RWPE2 (cell line): Measurements from ENCODE around the gene SNX11.

Experiments used
- ATAC-seq: fragments of 200-7000 bp; cut with Tn5 transposase; 3 replicates; pipeline ENCODE4 v1.9.1; 2021; ENCODE audit warnings: low read depth
- DNase-seq: peaks from one replicate; pipeline ENCODE4 v3.0.0-alpha.2; 2020; ENCODE audit warnings: low spot score
- H3K27ac ChIP-seq: fragments of 450-650 bp; 2 replicates; pipeline ENCODE4 v1.5.1; 2017; ENCODE audit warnings: mild to moderate bottlenecking; ENCODE audit not compliant: poor library complexity, severe bottlenecking
- H3K27me3 ChIP-seq: fragments of 250-450 bp; sonication (Bioruptor Pico); 2 replicates; pipeline ENCODE4 v1.5.1; 2021; ENCODE audit warnings: mild to moderate bottlenecking, moderate library complexity; ENCODE audit not compliant: insufficient read depth, poor library complexity, severe bottlenecking
- H3K36me3 ChIP-seq: fragments of 250-450 bp; sonication (Bioruptor Pico); 2 replicates; pipeline ENCODE4 v1.5.1; 2020; ENCODE audit warnings: low read depth, mild to moderate bottlenecking, moderate library complexity
- H3K4me1 ChIP-seq: fragments of 250-450 bp; sonication (Bioruptor Pico); 2 replicates; pipeline ENCODE4 v1.5.1; 2021; ENCODE audit warnings: mild to moderate bottlenecking, moderate library complexity; ENCODE audit not compliant: insufficient read depth, poor library complexity, severe bottlenecking
- H3K4me3 ChIP-seq: fragments of 250-450 bp; sonication (Bioruptor Pico); 2 replicates; pipeline ENCODE4 v1.5.1; 2021; ENCODE audit warnings: mild to moderate bottlenecking, moderate library complexity; ENCODE audit not compliant: severe bottlenecking
- H3K9me3 ChIP-seq: fragments of 250-450 bp; sonication (Bioruptor Pico); 2 replicates; pipeline ENCODE4 v1.5.1; 2021; ENCODE audit warnings: mild to moderate bottlenecking, moderate library complexity; ENCODE audit not compliant: severe bottlenecking
- TF ChIP-seq, protein P1 (sequence below): fragments of 450-650 bp; IDR thresholded peaks from one replicate; pipeline ENCODE4 v1.5.1; 2017; ENCODE audit warnings: mild to moderate bottlenecking, moderate library complexity; ENCODE audit not compliant: poor library complexity, severe bottlenecking

SNX11 gene

DNA sequence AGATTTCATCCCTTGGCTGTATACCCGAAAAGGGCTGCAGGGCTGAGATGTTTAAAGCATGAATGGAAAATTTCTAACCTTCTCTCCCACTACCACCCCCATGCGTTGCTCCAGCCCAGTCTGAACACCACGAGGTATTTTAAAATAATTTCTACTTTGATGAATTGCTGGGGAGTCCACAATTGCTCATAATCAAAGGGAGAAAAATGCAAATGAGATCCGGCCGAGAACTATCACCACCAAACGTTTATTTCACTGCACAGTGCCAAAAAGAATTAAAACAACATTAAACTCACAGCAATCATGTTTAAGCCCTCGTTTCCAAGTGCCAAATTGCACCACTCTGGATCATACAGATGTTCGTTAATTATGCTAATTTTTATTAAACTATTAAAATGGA, 36.7 kb downstream of the SNX11 start:
- Histone ChIP-seq H3K4me3 (no peak overlapping the region), H3K27me3 (peaks cover 30% of the 10 kb centered on the region), H3K36me3 (no peaks in the 10 kb centered on the region), H3K4me1 (no peaks in the 10 kb centered on the region), H3K9me3 (no peaks in the 10 kb centered on the region), H3K27ac (no peak overlapping the region)
- ATAC-seq (no peak), DNase-seq (no peak)
- TF ChIP-seq, protein P1, sequence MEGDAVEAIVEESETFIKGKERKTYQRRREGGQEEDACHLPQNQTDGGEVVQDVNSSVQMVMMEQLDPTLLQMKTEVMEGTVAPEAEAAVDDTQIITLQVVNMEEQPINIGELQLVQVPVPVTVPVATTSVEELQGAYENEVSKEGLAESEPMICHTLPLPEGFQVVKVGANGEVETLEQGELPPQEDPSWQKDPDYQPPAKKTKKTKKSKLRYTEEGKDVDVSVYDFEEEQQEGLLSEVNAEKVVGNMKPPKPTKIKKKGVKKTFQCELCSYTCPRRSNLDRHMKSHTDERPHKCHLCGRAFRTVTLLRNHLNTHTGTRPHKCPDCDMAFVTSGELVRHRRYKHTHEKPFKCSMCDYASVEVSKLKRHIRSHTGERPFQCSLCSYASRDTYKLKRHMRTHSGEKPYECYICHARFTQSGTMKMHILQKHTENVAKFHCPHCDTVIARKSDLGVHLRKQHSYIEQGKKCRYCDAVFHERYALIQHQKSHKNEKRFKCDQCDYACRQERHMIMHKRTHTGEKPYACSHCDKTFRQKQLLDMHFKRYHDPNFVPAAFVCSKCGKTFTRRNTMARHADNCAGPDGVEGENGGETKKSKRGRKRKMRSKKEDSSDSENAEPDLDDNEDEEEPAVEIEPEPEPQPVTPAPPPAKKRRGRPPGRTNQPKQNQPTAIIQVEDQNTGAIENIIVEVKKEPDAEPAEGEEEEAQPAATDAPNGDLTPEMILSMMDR = no peak

DNA sequence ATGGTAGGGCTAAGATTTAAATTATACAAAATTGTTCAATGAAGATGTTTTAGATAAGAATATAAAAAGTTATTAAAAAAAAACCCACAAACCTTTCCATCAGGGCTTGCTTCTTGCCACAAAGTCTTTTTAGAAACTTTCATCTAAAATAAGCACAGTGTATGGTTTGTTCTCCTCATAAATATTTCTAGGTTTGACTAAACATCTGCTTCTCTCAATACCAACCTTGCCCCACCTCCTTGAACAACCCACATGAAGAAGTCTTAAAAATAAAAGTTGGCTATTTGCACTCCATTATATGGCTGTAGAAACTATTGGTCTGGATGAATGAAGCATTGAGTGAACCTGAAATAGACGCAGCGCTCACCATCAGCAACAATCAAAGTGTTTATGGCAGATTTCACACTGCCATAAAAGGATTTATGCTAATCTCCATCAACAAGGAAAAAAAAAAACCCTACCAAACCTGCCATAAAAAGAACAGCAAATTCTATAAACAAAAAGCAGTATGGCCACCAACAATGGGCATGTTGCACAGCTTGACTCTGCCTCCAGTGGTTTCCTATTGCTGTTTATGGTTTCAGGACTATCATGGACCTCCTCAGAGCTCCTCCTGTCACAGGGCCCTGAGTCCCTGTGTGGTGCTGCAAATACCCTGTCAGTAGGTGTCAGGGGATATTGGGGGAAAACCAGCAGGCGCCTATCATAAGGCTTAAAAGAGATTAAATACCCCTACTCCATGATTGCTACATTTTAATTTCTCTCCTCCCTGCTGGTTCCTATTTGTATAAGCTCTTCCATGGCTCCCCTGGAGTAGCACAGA, 37.6 kb downstream of the SNX11 start:
- ATAC-seq (no peak), DNase-seq (no peak)
- no peak overlapping the region for H3K4me3 ChIP-seq
- peaks cover 40% of the 10 kb centered on the region for H3K27me3 ChIP-seq
- no peaks in the 10 kb centered on the region for H3K4me1 ChIP-seq
- TF ChIP-seq, protein P1 = no peak
- H3K36me3 ChIP-seq = no peaks in the 10 kb centered on the region
- no peaks in the 10 kb centered on the region for H3K9me3 ChIP-seq
- no peak overlapping the region for H3K27ac ChIP-seq

DNA sequence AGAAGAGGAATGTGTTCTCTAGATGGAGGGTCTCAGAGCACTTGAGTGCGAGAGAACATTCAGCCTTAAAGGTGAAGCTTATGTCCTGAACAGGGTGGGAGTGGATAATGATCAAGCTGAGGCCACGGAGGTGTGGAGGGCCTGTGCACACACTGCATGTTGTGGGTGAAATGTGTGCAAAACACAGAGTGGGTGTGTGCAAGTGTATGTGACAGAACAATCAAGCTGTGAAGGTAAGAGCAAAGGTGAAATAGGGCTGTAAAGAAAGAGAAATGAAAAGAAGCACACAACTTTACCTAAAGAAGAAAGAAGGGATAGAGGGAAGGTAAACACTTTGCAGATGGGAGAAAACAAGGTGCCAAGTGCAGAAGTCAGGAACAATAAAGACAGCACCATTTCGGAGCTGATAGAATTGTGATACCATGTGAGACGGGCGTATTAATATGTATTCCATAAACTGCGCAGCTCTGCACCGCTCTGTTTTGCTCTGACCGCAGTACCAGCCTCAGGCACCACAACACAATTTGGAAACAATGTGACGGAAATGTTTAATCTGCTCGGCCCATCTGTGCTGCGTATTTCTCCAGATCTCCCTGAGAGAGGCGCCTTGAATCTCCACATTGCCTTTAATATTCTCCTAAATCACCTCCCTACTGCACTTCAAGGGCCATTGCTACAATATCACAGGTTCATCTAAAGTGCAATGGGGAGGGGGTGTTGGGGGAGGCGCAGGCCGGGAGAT, 40.6 kb downstream of the SNX11 start:
- H3K4me1 ChIP-seq = no peaks in the 10 kb centered on the region
- H3K4me3 ChIP-seq = no peak overlapping the region
- ATAC-seq (no peak), DNase-seq (no peak)
- peaks cover 67% of the 10 kb centered on the region for H3K27me3 ChIP-seq
- H3K9me3 ChIP-seq = no peaks in the 10 kb centered on the region
- H3K36me3 ChIP-seq = no peaks in the 10 kb centered on the region
- no peak overlapping the region for H3K27ac ChIP-seq
- TF ChIP-seq, protein P1 = no peak

DNA sequence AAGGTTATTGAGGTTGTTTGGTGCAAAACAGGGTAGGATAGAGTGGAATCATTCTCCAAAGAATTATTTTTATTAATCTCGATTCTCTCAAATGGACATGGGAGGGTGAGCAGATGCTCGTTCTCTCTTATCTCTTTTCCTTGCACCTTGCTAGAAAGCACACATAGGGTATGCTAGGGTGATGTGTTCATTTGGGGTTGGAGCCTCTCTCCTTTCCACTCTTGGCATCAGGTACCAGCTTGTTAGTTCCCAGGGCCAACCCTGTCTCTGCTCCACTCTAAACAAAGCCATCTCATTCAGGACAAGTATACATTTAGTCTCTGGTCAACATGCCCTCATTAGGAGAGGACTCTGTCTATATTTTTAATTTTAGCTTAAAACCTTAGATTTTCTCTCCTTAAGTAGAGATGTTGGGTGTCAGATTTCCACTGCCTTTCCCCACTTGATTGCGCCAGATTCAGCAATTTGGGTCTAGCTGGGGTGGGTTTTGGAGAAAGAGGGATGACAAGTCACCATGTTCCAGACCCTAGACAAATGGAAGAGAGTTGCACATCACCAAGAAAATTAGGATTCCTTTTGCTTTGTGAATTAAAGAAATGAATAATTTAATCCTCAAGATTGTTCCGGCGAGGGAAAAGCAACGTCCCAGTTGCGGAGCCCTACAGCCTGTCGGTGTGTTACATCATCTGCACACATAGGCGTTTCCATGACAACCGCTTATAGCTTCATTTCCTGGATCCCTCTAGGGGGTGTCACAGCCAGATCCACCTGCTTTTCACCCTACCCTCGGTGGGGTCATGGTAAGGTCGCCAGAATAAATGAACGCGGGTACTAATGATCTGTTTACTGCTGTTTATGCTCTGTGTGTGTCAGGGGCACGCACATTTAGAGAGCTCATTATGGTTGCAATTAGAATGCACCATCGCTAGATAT, 41.6 kb downstream of the SNX11 start:
- H3K9me3 ChIP-seq = no peaks in the 10 kb centered on the region
- DNase-seq (no peak), ATAC-seq (no peak)
- peaks cover 67% of the 10 kb centered on the region for H3K27me3 ChIP-seq
- TF ChIP-seq, protein P1 = no peak
- no peaks in the 10 kb centered on the region for H3K36me3 ChIP-seq
- H3K27ac ChIP-seq = no peak overlapping the region
- no peak overlapping the region for H3K4me3 ChIP-seq
- H3K4me1 ChIP-seq = no peaks in the 10 kb centered on the region
